H9 (cell line): Measurements from ENCODE around the gene CTDSPL. TPM values are rescaled to one million over a fixed set of nuclear protein-coding genes. Genes with fewer than 3 reads are reported as not detected.

ENCODE experiments used
- DNase-seq: peaks from one replicate; pipeline ENCODE4 v3.0.0-alpha.2; 2017
- H2AFZ ChIP-seq: one replicate; pipeline ENCODE4 v1.6.1; 2013; ENCODE audit warnings: mild to moderate bottlenecking, low read length, control low read depth, moderate library complexity
- H2AK5ac ChIP-seq: 2 replicates; pipeline ENCODE4 v1.6.1; 2013; ENCODE audit warnings: low read length, control low read depth, mixed read lengths; ENCODE audit not compliant: insufficient read length
- H2BK120ac ChIP-seq: one replicate; pipeline ENCODE4 v1.6.1; 2013; ENCODE audit warnings: low read depth, mild to moderate bottlenecking, low read length, control low read depth, inconsistent platforms; ENCODE audit not compliant: poor library complexity, severe bottlenecking
- H2BK12ac ChIP-seq: 2 replicates; pipeline ENCODE4 v1.6.1; 2013; ENCODE audit warnings: low read length, control low read depth, mixed read lengths, low read depth; ENCODE audit not compliant: insufficient read length
- H2BK15ac ChIP-seq: 2 replicates; pipeline ENCODE4 v1.6.1; 2013; ENCODE audit warnings: low read depth, low read length, control low read depth
- H2BK20ac ChIP-seq: one replicate; pipeline ENCODE4 v1.6.1; 2013; ENCODE audit warnings: low read depth, mild to moderate bottlenecking, low read length, control low read depth, inconsistent platforms; ENCODE audit not compliant: poor library complexity, severe bottlenecking
- H2BK5ac ChIP-seq: 2 replicates; pipeline ENCODE4 v1.6.1; 2013; ENCODE audit warnings: low read length, control low read depth, mixed read lengths; ENCODE audit not compliant: insufficient read length
- H3K14ac ChIP-seq: 2 replicates; pipeline ENCODE4 v1.6.1; 2013; ENCODE audit warnings: low read length, control low read depth; ENCODE audit not compliant: insufficient read depth
- H3K18ac ChIP-seq: 2 replicates; pipeline ENCODE4 v1.6.1; 2013; ENCODE audit warnings: low read depth, mild to moderate bottlenecking, mixed read lengths, low read length, control low read depth; ENCODE audit not compliant: insufficient read length
- H3K23ac ChIP-seq: 2 replicates; pipeline ENCODE4 v1.6.1; 2013; ENCODE audit warnings: low read length, control low read depth, mixed read lengths, low read depth; ENCODE audit not compliant: insufficient read length
- H3K23me2 ChIP-seq: 2 replicates; pipeline ENCODE4 v1.6.1; 2013; ENCODE audit warnings: low read depth, mild to moderate bottlenecking, mixed read lengths, low read length, control low read depth; ENCODE audit not compliant: insufficient read length, poor library complexity, severe bottlenecking
- H3K27ac ChIP-seq: 2 replicates; pipeline ENCODE4 v1.5.1; 2013; ENCODE audit warnings: low read length, control low read depth, mixed read lengths, low read depth; ENCODE audit not compliant: insufficient read length
- H3K27me3 ChIP-seq: 2 replicates; pipeline ENCODE4 v1.6.1; 2013; ENCODE audit warnings: low read length, control low read depth, inconsistent platforms; ENCODE audit not compliant: insufficient read depth
- H3K4ac ChIP-seq: 2 replicates; pipeline ENCODE4 v1.6.1; 2013; ENCODE audit warnings: low read depth, mild to moderate bottlenecking, control low read depth, inconsistent platforms, low read length, moderate library complexity
- H3K4me1 ChIP-seq: 2 replicates; pipeline ENCODE4 v1.6.1; 2013; ENCODE audit warnings: low read length, control low read depth, inconsistent platforms; ENCODE audit not compliant: insufficient read depth
- H3K4me2 ChIP-seq: 2 replicates; pipeline ENCODE4 v1.6.1; 2013; ENCODE audit warnings: low read length, control low read depth, mixed read lengths; ENCODE audit not compliant: insufficient read length, insufficient read depth
- H3K56ac ChIP-seq: 2 replicates; pipeline ENCODE4 v1.6.1; 2013; ENCODE audit warnings: low read depth, mild to moderate bottlenecking, mixed read lengths, low read length, control low read depth; ENCODE audit not compliant: insufficient read length
- H3K79me1 ChIP-seq: 2 replicates; pipeline ENCODE4 v1.6.1; 2013; ENCODE audit warnings: low read depth, mild to moderate bottlenecking, moderate library complexity, low read length, control low read depth, inconsistent platforms; ENCODE audit not compliant: insufficient read depth, poor library complexity, severe bottlenecking
- H3K79me2 ChIP-seq: 2 replicates; pipeline ENCODE4 v1.6.1; 2013; ENCODE audit warnings: low read length, control low read depth, inconsistent platforms; ENCODE audit not compliant: insufficient read depth
- H3K9ac ChIP-seq: 2 replicates; pipeline ENCODE4 v1.6.1; 2013; ENCODE audit warnings: low read length, control low read depth, mixed read lengths; ENCODE audit not compliant: insufficient read length; ENCODE audit errors: extremely low read depth
- H3K9me3 ChIP-seq: one replicate; pipeline ENCODE4 v1.6.1; 2013; ENCODE audit warnings: low read depth, low read length, inconsistent platforms; ENCODE audit not compliant: control insufficient read depth
- H3T11ph ChIP-seq: one replicate; pipeline ENCODE4 v1.6.1; 2013; ENCODE audit warnings: mild to moderate bottlenecking, low read length, control low read depth, inconsistent platforms
- H4K20me1 ChIP-seq: one replicate; pipeline ENCODE4 v1.6.1; 2013; ENCODE audit not compliant: control insufficient read depth, insufficient read length, insufficient read depth
- H4K5ac ChIP-seq: 2 replicates; pipeline ENCODE4 v1.6.1; 2013; ENCODE audit warnings: low read depth, mild to moderate bottlenecking, mixed read lengths, low read length, control low read depth; ENCODE audit not compliant: insufficient read length
- H4K8ac ChIP-seq: replicated peaks from 2 replicates; pipeline ENCODE4 v1.6.1; 2013; ENCODE audit warnings: low read length, control low read depth, mixed read lengths, low read depth; ENCODE audit not compliant: insufficient read length
- H4K91ac ChIP-seq: 2 replicates; pipeline ENCODE4 v1.6.1; 2013; ENCODE audit warnings: low read depth, mild to moderate bottlenecking, moderate library complexity, mixed read lengths, low read length, control low read depth; ENCODE audit not compliant: insufficient read length
- H3K27ac Mint-ChIP-seq, 3 experiments: 2 replicates in 2 of 3; 3 replicates in 1 of 3; pipeline ENCODE4 v1.8.0; 2020 to 2021; ENCODE audit warnings: mixed read lengths in 3 of 3, mild to moderate bottlenecking in 1 of 3, moderate library complexity in 1 of 3
- H3K27me3 Mint-ChIP-seq: 2 replicates; pipeline ENCODE4 v1.8.0; 2021; ENCODE audit warnings: low read depth, mild to moderate bottlenecking, moderate library complexity, mixed read lengths
- H3K36me3 Mint-ChIP-seq, 3 experiments: 2 replicates in 2 of 3; 3 replicates in 1 of 3; pipeline ENCODE4 v1.8.0; 2020 to 2021; ENCODE audit warnings: low read depth in 3 of 3, mixed read lengths in 3 of 3; ENCODE audit not compliant: insufficient read depth in 1 of 3
- H3K4me1 Mint-ChIP-seq, 2 experiments: 2 replicates each; pipeline ENCODE4 v1.8.0; 2020; ENCODE audit warnings: mixed read lengths in 2 of 2
- H3K4me3 Mint-ChIP-seq, 2 experiments: 2 replicates in 1 of 2; 3 replicates in 1 of 2; pipeline ENCODE4 v1.8.0; 2020 to 2021; ENCODE audit warnings: mild to moderate bottlenecking in 2 of 2, mixed read lengths in 2 of 2, moderate library complexity in 1 of 2
- H3K9me3 Mint-ChIP-seq, 2 experiments: 2 replicates in 1 of 2; 3 replicates in 1 of 2; pipeline ENCODE4 v1.8.0; 2020; ENCODE audit warnings: mild to moderate bottlenecking in 2 of 2, mixed read lengths in 2 of 2, moderate library complexity in 1 of 2
- whole genome bisulfite sequencing: extraction: QIAGEN DNeasy Blood & Tissue Kit; methylation state at CpG from one replicate; pipeline ENCODE4 v1.1.7; 2013; ENCODE audit warnings: missing lambda C conversion rate, low lambda C conversion rate, mixed read lengths; ENCODE audit not compliant: insufficient read length; ENCODE audit errors: extremely low coverage; 5-methylcytosine and 5-hydroxymethylcytosine counted together
- total RNA-seq: library from RNA; stranded (reverse); gene quantifications from 2 replicates; pipeline ENCODE4 v1.2.1, GENCODE V29; 2021
- TF ChIP-seq, protein P1 (sequence below): fragments of 200-600 bp; sonication (generic); conservative IDR thresholded peaks from 3 replicates; pipeline ENCODE4 v1.8.0; 2021; ENCODE audit warnings: antibody characterized with exemption, mild to moderate bottlenecking

Gene CTDSPL
- total RNA-seq, 1 experiment from 2014 or later: 20.8 TPM

DNA sequence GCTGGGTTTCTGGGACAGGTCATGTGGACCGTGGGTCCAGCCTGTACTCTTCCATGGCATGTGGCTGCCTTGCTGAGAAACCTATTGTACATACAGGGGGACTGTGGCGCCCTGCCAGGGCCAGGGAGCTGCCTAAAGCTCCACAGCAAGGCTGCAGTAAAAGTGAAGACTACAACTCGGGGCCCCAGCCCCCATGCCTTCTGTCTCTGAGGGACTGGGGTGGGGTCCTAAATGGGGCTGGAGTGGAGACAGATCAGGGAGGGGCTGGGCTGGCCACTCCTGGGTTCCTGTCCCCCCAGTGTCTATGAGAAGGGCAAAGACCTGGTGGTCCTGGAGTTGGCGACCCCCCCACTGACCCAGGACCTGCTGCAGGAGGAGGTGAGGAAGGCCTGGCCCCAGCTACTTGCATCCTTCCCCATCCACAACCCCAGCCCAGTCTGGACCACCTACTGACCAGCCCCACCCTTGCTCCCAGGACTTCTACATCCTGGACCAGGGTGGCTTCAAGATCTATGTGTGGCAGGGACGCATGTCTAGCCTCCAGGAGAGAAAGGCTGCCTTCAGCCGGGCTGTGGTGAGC is 136.2 kb downstream of the CTDSPL start:
- no peaks in the 10 kb centered on the region for H3K23me2 ChIP-seq
- no peak overlapping the region for H2BK15ac ChIP-seq
- H3K23ac ChIP-seq: no peak overlapping the region
- peaks cover 2% of the 10 kb centered on the region; the same call in 1 of the 2 replicates for H3K4me1 ChIP-seq
- H3K56ac ChIP-seq: no peak overlapping the region
- H2BK12ac ChIP-seq: no peak overlapping the region
- no peak overlapping the region for H3K4ac ChIP-seq
- H3K4me2 ChIP-seq: no peak overlapping the region
- H4K20me1 ChIP-seq: no peaks in the 10 kb centered on the region
- H3K9ac ChIP-seq: no peak overlapping the region
- no peak overlapping the region for H3K18ac ChIP-seq
- peaks cover 14% of the 10 kb centered on the region for H3K27me3 Mint-ChIP-seq
- H3K14ac ChIP-seq: no peak overlapping the region
- no peak overlapping the region for H2BK20ac ChIP-seq
- DNase-seq: no peak
- no peak overlapping the region for H2BK5ac ChIP-seq
- H4K5ac ChIP-seq: no peak overlapping the region
- no peaks in the 10 kb centered on the region for H3K79me1 ChIP-seq
- no peaks in the 10 kb centered on the region; the same call in 1 of the 2 replicates for H3K27me3 ChIP-seq
- H2AFZ ChIP-seq: no peak overlapping the region
- TF ChIP-seq, protein P1, sequence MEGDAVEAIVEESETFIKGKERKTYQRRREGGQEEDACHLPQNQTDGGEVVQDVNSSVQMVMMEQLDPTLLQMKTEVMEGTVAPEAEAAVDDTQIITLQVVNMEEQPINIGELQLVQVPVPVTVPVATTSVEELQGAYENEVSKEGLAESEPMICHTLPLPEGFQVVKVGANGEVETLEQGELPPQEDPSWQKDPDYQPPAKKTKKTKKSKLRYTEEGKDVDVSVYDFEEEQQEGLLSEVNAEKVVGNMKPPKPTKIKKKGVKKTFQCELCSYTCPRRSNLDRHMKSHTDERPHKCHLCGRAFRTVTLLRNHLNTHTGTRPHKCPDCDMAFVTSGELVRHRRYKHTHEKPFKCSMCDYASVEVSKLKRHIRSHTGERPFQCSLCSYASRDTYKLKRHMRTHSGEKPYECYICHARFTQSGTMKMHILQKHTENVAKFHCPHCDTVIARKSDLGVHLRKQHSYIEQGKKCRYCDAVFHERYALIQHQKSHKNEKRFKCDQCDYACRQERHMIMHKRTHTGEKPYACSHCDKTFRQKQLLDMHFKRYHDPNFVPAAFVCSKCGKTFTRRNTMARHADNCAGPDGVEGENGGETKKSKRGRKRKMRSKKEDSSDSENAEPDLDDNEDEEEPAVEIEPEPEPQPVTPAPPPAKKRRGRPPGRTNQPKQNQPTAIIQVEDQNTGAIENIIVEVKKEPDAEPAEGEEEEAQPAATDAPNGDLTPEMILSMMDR: no peak
- H2BK120ac ChIP-seq: no peak overlapping the region
- H4K8ac ChIP-seq: no peak overlapping the region
- peak overlapping the region in 1 of 2 experiments; percentile 76; a peak in 2 of 5 replicates for H3K4me3 Mint-ChIP-seq
- H3T11ph ChIP-seq: no peak overlapping the region
- no peaks in the 10 kb centered on the region for H3K79me2 ChIP-seq
- H3K27ac Mint-ChIP-seq: no peak overlapping the region
- H3K36me3 Mint-ChIP-seq: peaks cover 0 to 4% (median 2%) of the 10 kb centered on the region in 3 experiments; a peak in 3 of 7 replicates
- no peak overlapping the region for H2AK5ac ChIP-seq
- WGBS: no CpG with 5 or more reads among the region's 6 CpGs
- peaks cover 16 to 34% of the 10 kb centered on the region in 2 experiments for H3K4me1 Mint-ChIP-seq
- no peak overlapping the region for H4K91ac ChIP-seq
- no peak overlapping the region for H3K27ac ChIP-seq
- H3K9me3 ChIP-seq: no peaks in the 10 kb centered on the region
- no peaks in the 10 kb centered on the region; a peak in 1 of 5 replicates for H3K9me3 Mint-ChIP-seq
